Fibroblast of lung (primary cell): Measurements from ENCODE around the gene AARS1. TPM values are rescaled to one million over a fixed set of nuclear protein-coding genes. Genes with fewer than 3 reads are reported as not detected.
A peak's percentile ranks its signal among the peaks of the same experiment; 100 is the strongest.
"Not testable (repeated sequence)": the region's sequence is repeated elsewhere in the genome, so short reads cannot be mapped to it uniquely, and the experiment has no call there.

Experiments
- DNase-seq, 2 donors: peaks; one replicate each; pipeline versions ENCODE4 v3.0.0 to v3.0.0-alpha.2; 2010; ENCODE audit warnings: low read depth in 2 of 2
- H2AFZ ChIP-seq: 2 replicates; pipeline ENCODE4 v1.5.1; 2012; ENCODE audit warnings: low read length, control low read depth, inconsistent platforms
- H3K27ac ChIP-seq: 2 replicates; pipeline ENCODE4 v1.5.1; 2011; ENCODE audit warnings: low read length, control low read depth; ENCODE audit not compliant: insufficient read depth
- H3K27me3 ChIP-seq: 2 replicates; pipeline ENCODE4 v1.5.1; 2011; ENCODE audit warnings: mild to moderate bottlenecking, low read length; ENCODE audit not compliant: control insufficient read depth, insufficient read depth
- H3K36me3 ChIP-seq: 2 replicates; pipeline ENCODE4 v1.5.1; 2011; ENCODE audit warnings: low read length; ENCODE audit not compliant: control insufficient read depth, insufficient read depth
- H3K4me1 ChIP-seq: 2 replicates; pipeline ENCODE4 v1.5.1; 2011; ENCODE audit warnings: low read length; ENCODE audit not compliant: control insufficient read depth, insufficient read depth; ENCODE audit errors: extremely low read depth
- H3K4me2 ChIP-seq: 2 replicates; pipeline ENCODE4 v1.5.1; 2011; ENCODE audit warnings: low read length, control low read depth; ENCODE audit not compliant: insufficient read depth; ENCODE audit errors: extremely low read depth
- H3K4me3 ChIP-seq, 4 experiments: fragments of 200-600 bp in 1 of 4; sonication (generic) in 1 of 4; replicated peaks in 1 of 4; 2 replicates each; pipeline ENCODE4 v1.5.1; 2011 to 2016; ENCODE audit warnings: low read length in 4 of 4, low read depth in 3 of 4, mild to moderate bottlenecking in 3 of 4, control low read depth in 2 of 4, inconsistent platforms in 1 of 4, mixed read lengths in 1 of 4; ENCODE audit not compliant: insufficient read depth in 1 of 4; ENCODE audit errors: control extremely low read depth in 1 of 4
- H3K79me2 ChIP-seq: 2 replicates; pipeline ENCODE4 v1.5.1; 2012; ENCODE audit warnings: mild to moderate bottlenecking, low read length, inconsistent platforms; ENCODE audit not compliant: control insufficient read depth, insufficient read depth
- H3K9ac ChIP-seq: 2 replicates; pipeline ENCODE4 v1.5.1; 2011; ENCODE audit warnings: mild to moderate bottlenecking, low read length, control low read depth; ENCODE audit not compliant: insufficient read depth
- H3K9me3 ChIP-seq: 2 replicates; pipeline ENCODE4 v1.5.1; 2012; ENCODE audit warnings: low read depth, low read length; ENCODE audit not compliant: control insufficient read depth, insufficient read depth
- H4K20me1 ChIP-seq: 2 replicates; pipeline ENCODE4 v1.5.1; 2011; ENCODE audit warnings: low read length; ENCODE audit not compliant: control insufficient read depth, insufficient read depth; ENCODE audit errors: extremely low read depth
- EZH2 ChIP-seq: IDR thresholded peaks from 2 replicates; pipeline ENCODE4 v1.5.1; 2012; ENCODE audit warnings: low read length, control low read depth, mild to moderate bottlenecking; ENCODE audit errors: missing control alignments
- polyA plus RNA-seq, 2 donors: library from polyadenylated mRNA; depleted of rRNA in 1 of 2; stranded (reverse) in 1 of 2; unstranded in 1 of 2; fragments of >200 nt; gene quantifications; 2 replicates each; pipeline ENCODE4 v1.2.1, GENCODE V29; 2011 to 2012; ENCODE audit warnings: missing spikeins in 1 of 2
- total RNA-seq: library from RNA; depleted of rRNA; stranded (reverse); fragments of >200 nt; gene quantifications from 2 replicates; pipeline ENCODE4 v1.2.1, GENCODE V29; 2014
- TF ChIP-seq, protein P1 (sequence below), 2 donors: IDR thresholded peaks in 1 of 2; conservative IDR thresholded peaks in 1 of 2; 1 replicate in 1 of 2; 2 replicates in 1 of 2; pipeline ENCODE4 v1.5.1; 2011 to 2012; ENCODE audit warnings: low read length in 2 of 2, control low read depth in 1 of 2, inconsistent platforms in 1 of 2, low read depth in 1 of 2, mild to moderate bottlenecking in 1 of 2

AARS1 gene
- total and polyA plus RNA-seq, 2 donors (not counting 1 experiment from before 2014, with no cell fraction given): 137 to 596 TPM

GRCh38 chr16:70250748-70251628 lies 38.3 kb downstream of the AARS1 start:
- H3K4me1 ChIP-seq: no peaks in the 10 kb centered on the region
- peaks cover 25% of the 10 kb centered on the region for H3K36me3 ChIP-seq
- H3K9me3 ChIP-seq: no peaks in the 10 kb centered on the region
- peak overlapping the region; percentile 41 for H3K27ac ChIP-seq
- H2AFZ ChIP-seq: no peak overlapping the region
- H3K27me3 ChIP-seq: no peaks in the 10 kb centered on the region
- DNase-seq: peak; percentile 43 to 62
- peak overlapping the region; percentile 54 to 65 (median 58) for H3K4me3 ChIP-seq
- TF ChIP-seq, protein P1, sequence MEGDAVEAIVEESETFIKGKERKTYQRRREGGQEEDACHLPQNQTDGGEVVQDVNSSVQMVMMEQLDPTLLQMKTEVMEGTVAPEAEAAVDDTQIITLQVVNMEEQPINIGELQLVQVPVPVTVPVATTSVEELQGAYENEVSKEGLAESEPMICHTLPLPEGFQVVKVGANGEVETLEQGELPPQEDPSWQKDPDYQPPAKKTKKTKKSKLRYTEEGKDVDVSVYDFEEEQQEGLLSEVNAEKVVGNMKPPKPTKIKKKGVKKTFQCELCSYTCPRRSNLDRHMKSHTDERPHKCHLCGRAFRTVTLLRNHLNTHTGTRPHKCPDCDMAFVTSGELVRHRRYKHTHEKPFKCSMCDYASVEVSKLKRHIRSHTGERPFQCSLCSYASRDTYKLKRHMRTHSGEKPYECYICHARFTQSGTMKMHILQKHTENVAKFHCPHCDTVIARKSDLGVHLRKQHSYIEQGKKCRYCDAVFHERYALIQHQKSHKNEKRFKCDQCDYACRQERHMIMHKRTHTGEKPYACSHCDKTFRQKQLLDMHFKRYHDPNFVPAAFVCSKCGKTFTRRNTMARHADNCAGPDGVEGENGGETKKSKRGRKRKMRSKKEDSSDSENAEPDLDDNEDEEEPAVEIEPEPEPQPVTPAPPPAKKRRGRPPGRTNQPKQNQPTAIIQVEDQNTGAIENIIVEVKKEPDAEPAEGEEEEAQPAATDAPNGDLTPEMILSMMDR (conservative IDR thresholded peaks at IDR 0.05 in 1 of 2, IDR thresholded peaks at IDR 0.05 in 1 of 2; ENCODE audit: low read depth in 1 of 2, low read length in 2 of 2): no peak
- TF ChIP-seq EZH2: no peak
- H4K20me1 ChIP-seq: no peaks in the 10 kb centered on the region
- peaks cover 21% of the 10 kb centered on the region for H3K79me2 ChIP-seq
- H3K4me2 ChIP-seq: peak overlapping the region; percentile 90
- peak overlapping the region; percentile 63 for H3K9ac ChIP-seq

- H3K4me3 ChIP-seq, DNase-seq, H4K20me1 ChIP-seq, H3K27ac ChIP-seq, H3K4me1 ChIP-seq, H3K9me3 ChIP-seq, H3K27me3 ChIP-seq, H3K9ac ChIP-seq, H3K4me2 ChIP-seq, H2AFZ ChIP-seq: not testable (repeated sequence)
- H3K36me3 ChIP-seq: peaks cover 17% of the 10 kb centered on the region
- H3K79me2 ChIP-seq: peaks cover 21% of the 10 kb centered on the region
Observed at GRCh38 chr16:70249697-70250096, 39.6 kb downstream of the AARS1 start.

GRCh38 chr16:70238773-70239172 lies 50.5 kb downstream of the AARS1 start:
- DNase-seq, H3K36me3 ChIP-seq, H3K27me3 ChIP-seq, H3K4me2 ChIP-seq, H3K4me1 ChIP-seq, H3K9ac ChIP-seq, H3K4me3 ChIP-seq, H4K20me1 ChIP-seq, H2AFZ ChIP-seq, H3K27ac ChIP-seq, H3K79me2 ChIP-seq, H3K9me3 ChIP-seq: not testable (repeated sequence)

GRCh38 chr16:70231831-70232230 lies 57.5 kb downstream of the AARS1 start:
- not testable (repeated sequence) for H3K9ac ChIP-seq, H2AFZ ChIP-seq, H3K9me3 ChIP-seq, H4K20me1 ChIP-seq, H3K4me2 ChIP-seq, H3K4me1 ChIP-seq, H3K36me3 ChIP-seq, H3K27me3 ChIP-seq, H3K27ac ChIP-seq, H3K4me3 ChIP-seq, DNase-seq, H3K79me2 ChIP-seq

GRCh38 chr16:70226024-70226423 lies 63.3 kb downstream of the AARS1 start:
- H3K9me3 ChIP-seq, H3K36me3 ChIP-seq, H3K4me1 ChIP-seq, H3K9ac ChIP-seq, H3K4me3 ChIP-seq, H3K79me2 ChIP-seq, H2AFZ ChIP-seq, DNase-seq, H4K20me1 ChIP-seq, H3K4me2 ChIP-seq, H3K27ac ChIP-seq, H3K27me3 ChIP-seq: not testable (repeated sequence)

DNA sequence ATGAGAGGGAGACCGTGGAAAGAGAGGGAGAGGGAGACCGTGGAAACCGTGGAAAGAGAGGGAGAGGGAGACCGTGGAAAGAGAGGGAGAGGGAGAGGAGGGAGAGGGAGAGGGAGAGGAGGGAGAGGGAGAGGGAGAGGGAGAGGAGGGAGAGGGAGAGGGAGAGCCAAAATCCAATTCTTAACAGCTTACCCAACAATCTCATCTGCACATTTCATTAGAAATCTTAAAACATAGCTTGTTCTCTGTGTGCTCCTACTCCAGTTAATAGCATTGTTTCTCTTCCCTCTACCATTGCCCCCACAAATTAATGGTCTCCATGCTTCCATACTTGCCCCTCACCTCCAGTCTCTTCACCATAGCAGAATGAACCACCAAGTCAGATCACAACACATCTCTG lies 63.9 kb downstream of the AARS1 start:
- H3K36me3 ChIP-seq, H4K20me1 ChIP-seq, H2AFZ ChIP-seq, H3K9ac ChIP-seq, H3K4me3 ChIP-seq, DNase-seq, H3K79me2 ChIP-seq, H3K27me3 ChIP-seq, H3K9me3 ChIP-seq, H3K27ac ChIP-seq, H3K4me1 ChIP-seq, H3K4me2 ChIP-seq: not testable (repeated sequence)
